HCT116 (cell line): Measurements from ENCODE around the gene ANO9.
"Not testable (repeated sequence)": the region's sequence is repeated elsewhere in the genome, so short reads cannot be mapped to it uniquely, and the experiment has no call there.

ENCODE experiments used
- EZH2 ChIP-seq: fragments of 200-600 bp; sonication (generic); IDR thresholded peaks from 2 replicates; pipeline ENCODE4 v1.6.1; 2017; ENCODE audit warnings: antibody characterized with exemption, mixed run types
- EZH2phosphoT487 ChIP-seq: fragments of 200-600 bp; IDR thresholded peaks from 2 replicates; pipeline ENCODE4 v1.6.1; 2018; ENCODE audit warnings: antibody characterized with exemption, borderline replicate concordance
- POLR2A ChIP-seq: IDR thresholded peaks from 2 replicates; pipeline ENCODE4 v1.7.0; 2011; ENCODE audit warnings: borderline replicate concordance; ENCODE audit not compliant: insufficient read depth, insufficient read length; ENCODE audit errors: extremely low read depth
- RAD21 ChIP-seq: IDR thresholded peaks from 2 replicates; pipeline ENCODE4 v1.6.1; 2012; ENCODE audit warnings: low read depth, mild to moderate bottlenecking
- SIN3A ChIP-seq: IDR thresholded peaks from 2 replicates; pipeline ENCODE4 v1.6.1; 2012; ENCODE audit warnings: low read depth
- SP1 ChIP-seq: IDR thresholded peaks from 2 replicates; pipeline ENCODE4 v1.6.1; 2012; ENCODE audit warnings: low read depth
- TCF7L2 ChIP-seq: IDR thresholded peaks from 2 replicates; pipeline ENCODE4 v1.7.0; 2011; ENCODE audit warnings: borderline replicate concordance, inconsistent platforms; ENCODE audit not compliant: insufficient read depth, insufficient read length; ENCODE audit errors: extremely low read depth
- YY1 ChIP-seq: IDR thresholded peaks from 2 replicates; pipeline ENCODE4 v1.6.1; 2011; ENCODE audit warnings: low read length, low read depth, moderate library complexity, mild to moderate bottlenecking; ENCODE audit not compliant: insufficient replicate concordance; ENCODE audit errors: extremely low read depth
- ZFX ChIP-seq: fragments of 450-650 bp; IDR thresholded peaks from 2 replicates; pipeline ENCODE4 v1.6.1; 2017
- TF ChIP-seq, protein P1 (sequence below), 3 experiments: fragments of 200-600 bp in 1 of 3; sonication (generic) in 1 of 3; IDR thresholded peaks in 2 of 3; conservative IDR thresholded peaks in 1 of 3; 2 replicates each; pipeline ENCODE4 v1.5.1; 2012 to 2017; ENCODE audit warnings: low read depth in 2 of 3, low read length in 2 of 3, antibody characterized with exemption in 1 of 3, borderline replicate concordance in 1 of 3, control low read depth in 1 of 3, mild to moderate bottlenecking in 1 of 3, mixed read lengths in 1 of 3, mixed run types in 1 of 3, moderate library complexity in 1 of 3; ENCODE audit not compliant: insufficient read depth in 1 of 3
- TF ChIP-seq, protein P2 (sequence below): IDR thresholded peaks from 2 replicates; pipeline ENCODE4 v1.6.1; 2012
- TF ChIP-seq, protein P3 (sequence below): IDR thresholded peaks from 2 replicates; pipeline ENCODE4 v1.6.1; 2012

DNA sequence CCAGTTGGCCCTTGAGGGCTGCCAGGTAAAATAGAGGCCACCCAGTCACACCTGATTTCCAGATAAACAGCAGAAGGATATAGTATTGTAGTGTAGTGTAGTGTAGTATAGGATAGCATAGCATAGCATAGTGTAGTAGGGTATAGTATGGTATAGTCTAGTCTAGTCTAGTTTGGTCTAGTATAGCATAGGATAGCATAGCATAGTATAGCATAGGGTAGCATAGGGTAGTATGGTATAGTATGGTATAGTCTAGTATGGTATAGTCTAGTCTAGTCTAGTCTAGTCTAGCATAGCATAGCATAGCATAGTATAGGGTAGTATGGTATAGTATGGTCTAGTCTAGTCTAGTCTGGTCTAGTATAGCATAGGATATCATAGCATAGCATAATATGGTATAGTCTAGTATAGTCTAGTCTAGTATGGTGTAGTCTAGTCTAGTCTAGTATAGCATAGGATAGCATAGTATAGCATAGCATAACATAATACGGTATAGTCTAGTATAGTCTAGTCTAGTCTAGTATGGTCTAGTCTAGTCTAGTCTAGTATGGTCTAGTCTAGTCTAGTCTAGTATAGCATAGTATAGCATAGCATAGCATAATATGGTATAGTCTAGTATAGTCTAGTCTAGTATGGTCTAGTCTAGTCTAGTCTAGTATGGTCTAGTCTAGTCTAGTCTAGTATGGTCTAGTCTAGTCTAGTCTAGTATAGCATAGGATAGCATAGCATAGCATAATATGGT is 6.6 kb downstream of the ANO9 start:
- TF ChIP-seq, protein P1, sequence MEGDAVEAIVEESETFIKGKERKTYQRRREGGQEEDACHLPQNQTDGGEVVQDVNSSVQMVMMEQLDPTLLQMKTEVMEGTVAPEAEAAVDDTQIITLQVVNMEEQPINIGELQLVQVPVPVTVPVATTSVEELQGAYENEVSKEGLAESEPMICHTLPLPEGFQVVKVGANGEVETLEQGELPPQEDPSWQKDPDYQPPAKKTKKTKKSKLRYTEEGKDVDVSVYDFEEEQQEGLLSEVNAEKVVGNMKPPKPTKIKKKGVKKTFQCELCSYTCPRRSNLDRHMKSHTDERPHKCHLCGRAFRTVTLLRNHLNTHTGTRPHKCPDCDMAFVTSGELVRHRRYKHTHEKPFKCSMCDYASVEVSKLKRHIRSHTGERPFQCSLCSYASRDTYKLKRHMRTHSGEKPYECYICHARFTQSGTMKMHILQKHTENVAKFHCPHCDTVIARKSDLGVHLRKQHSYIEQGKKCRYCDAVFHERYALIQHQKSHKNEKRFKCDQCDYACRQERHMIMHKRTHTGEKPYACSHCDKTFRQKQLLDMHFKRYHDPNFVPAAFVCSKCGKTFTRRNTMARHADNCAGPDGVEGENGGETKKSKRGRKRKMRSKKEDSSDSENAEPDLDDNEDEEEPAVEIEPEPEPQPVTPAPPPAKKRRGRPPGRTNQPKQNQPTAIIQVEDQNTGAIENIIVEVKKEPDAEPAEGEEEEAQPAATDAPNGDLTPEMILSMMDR (IDR thresholded peaks at IDR 0.05 in 2 of 3, conservative IDR thresholded peaks at IDR 0.05 in 1 of 3; ENCODE audit: borderline replicate concordance in 1 of 3, insufficient read depth in 1 of 3, low read depth in 2 of 3, low read length in 2 of 3), result not testable (repeated sequence)
- not testable (repeated sequence) for TF ChIP-seq YY1, EZH2, RAD21, POLR2A, SIN3A, SP1, EZH2phosphoT487, ZFX, TCF7L2
- TF ChIP-seq, protein P2, sequence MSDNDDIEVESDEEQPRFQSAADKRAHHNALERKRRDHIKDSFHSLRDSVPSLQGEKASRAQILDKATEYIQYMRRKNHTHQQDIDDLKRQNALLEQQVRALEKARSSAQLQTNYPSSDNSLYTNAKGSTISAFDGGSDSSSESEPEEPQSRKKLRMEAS, result not testable (repeated sequence)
- TF ChIP-seq, protein P3, sequence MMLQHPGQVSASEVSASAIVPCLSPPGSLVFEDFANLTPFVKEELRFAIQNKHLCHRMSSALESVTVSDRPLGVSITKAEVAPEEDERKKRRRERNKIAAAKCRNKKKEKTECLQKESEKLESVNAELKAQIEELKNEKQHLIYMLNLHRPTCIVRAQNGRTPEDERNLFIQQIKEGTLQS, result not testable (repeated sequence)
